NCI-H510A (cell line): ENCODE data around the gene EVX2.

Experiments
- DNase-seq: peaks from one replicate; lab custom pipeline; 2025; lab: John Stamatoyannopoulos, UW

EVX2 gene

GRCh38 chr2:176122052-176122682 is 38.4 kb upstream of the EVX2 start:
- peak; percentile 49 for DNase-seq

- DNase-seq: no peak
These were observed 37.7 kb upstream of the EVX2 start for GRCh38 chr2:176121190-176122051.

- no peak for DNase-seq
These were observed 36.8 kb upstream of the EVX2 start for GRCh38 chr2:176120364-176121189.

- DNase-seq: peak; percentile 39
These were observed 35.0 kb upstream of the EVX2 start for GRCh38 chr2:176118601-176119339.

GRCh38 chr2:176117823-176118371 is 34.1 kb upstream of the EVX2 start:
- DNase-seq: no peak

GRCh38 chr2:176117162-176117822 is 33.5 kb upstream of the EVX2 start:
- no peak for DNase-seq

DNA sequence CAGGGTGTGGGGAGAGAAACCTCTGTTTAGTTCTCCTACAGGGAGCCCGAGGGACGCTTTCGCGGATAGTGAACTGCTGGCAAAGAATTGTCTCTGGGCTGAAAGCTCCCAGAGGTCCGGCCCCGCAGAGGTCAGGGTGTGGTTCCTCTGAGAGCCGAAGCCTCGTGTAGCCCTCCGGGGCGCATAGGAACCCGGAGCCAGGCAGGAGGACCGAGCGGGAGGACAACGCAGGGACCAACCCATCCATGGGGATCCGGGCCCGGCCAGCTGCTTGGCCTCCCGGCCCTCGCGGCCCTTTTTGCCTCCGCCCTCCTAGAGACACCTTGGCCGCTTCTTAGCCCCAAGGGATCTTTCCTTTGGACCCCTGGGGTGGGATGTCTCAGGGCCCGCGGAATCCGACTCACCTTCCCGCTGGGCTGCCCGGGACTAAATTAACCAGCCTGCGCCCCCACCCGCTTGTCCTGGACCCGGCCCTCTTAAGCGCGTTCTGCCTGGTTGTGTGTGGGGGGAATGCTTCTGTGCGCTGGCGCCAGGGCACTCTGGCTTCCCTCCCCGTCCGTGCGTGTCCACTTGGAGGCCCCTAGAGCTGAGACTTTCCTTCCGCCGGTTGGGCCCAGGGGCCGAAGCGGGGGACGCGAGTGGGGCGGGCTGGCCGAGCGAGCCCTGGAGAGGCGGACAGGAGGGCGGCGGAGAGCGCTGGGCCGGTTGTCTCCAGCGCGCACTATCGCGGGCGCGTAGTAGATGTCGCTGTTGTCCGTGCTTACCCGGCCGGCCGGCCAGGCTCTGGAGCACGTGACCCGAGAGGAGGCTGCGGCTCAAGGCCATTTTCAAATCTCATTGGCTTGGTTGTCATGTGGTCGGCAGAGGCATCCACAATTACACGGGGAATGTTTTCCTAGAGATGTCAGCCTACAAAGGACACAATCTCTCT is 32.4 kb upstream of the EVX2 start, which contains the start of gene HOXD10:
HOXD10 (plus strand) TSS at position 896 of the 931 bp plus-strand sequence. CDS start 56 bp downstream, outside the sequence.
- no peak for DNase-seq

GRCh38 chr2:176114930-176115625 is 31.3 kb upstream of the EVX2 start:
- no peak for DNase-seq

- peak; percentile 62 for DNase-seq
These were observed 30.6 kb upstream of the EVX2 start for GRCh38 chr2:176114120-176114929.

DNA sequence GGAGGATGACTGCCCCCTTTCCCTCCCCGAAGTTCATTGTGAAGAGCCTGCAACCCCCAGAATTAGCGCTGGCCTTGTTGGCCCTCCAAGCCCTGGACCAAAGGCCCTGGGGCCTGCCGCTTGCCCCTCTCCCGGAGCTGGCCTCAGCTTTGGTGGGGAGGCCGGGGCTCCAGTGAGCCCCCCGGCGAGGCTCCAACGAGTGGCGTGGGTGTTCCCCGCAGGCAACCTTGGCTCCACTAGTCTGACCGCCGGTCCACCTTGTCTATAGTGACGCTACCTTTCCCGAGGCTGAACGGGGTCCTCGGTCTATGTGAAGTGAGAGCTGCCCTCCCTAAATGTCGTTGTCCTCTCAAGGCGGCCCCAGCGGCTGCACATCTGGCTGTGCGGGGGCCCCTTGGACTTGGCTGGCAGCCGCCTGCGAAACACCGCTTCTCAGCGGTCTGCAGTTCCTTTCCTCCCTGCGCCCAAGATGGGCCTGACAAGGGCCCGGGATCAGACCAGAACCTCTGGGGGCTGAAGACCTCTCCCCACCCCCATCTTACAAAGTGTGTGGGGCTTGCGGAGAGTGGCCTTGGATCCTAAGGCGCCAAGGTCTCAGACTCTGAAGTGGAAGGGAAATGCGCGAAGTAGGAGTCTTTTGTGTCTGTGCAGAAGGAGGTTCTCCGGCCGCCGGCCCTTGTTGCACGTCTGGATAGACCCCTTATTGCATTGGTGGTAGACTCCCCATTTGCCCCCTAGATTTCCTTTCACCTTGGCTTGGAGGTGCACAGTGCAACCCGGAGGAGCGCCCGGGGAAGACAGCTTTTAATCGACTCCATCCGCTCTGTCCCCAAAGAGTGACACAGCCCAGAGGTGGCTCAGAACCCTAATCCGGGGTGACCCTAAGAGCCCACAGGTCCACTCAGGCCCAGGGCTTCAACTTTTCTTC is 28.9 kb upstream of the EVX2 start:
- no peak for DNase-seq

GRCh38 chr2:176111846-176112374 is 28.1 kb upstream of the EVX2 start:
- no peak for DNase-seq

- peak; percentile 60 for DNase-seq
These were observed 27.5 kb upstream of the EVX2 start for GRCh38 chr2:176111309-176111663.

DNA sequence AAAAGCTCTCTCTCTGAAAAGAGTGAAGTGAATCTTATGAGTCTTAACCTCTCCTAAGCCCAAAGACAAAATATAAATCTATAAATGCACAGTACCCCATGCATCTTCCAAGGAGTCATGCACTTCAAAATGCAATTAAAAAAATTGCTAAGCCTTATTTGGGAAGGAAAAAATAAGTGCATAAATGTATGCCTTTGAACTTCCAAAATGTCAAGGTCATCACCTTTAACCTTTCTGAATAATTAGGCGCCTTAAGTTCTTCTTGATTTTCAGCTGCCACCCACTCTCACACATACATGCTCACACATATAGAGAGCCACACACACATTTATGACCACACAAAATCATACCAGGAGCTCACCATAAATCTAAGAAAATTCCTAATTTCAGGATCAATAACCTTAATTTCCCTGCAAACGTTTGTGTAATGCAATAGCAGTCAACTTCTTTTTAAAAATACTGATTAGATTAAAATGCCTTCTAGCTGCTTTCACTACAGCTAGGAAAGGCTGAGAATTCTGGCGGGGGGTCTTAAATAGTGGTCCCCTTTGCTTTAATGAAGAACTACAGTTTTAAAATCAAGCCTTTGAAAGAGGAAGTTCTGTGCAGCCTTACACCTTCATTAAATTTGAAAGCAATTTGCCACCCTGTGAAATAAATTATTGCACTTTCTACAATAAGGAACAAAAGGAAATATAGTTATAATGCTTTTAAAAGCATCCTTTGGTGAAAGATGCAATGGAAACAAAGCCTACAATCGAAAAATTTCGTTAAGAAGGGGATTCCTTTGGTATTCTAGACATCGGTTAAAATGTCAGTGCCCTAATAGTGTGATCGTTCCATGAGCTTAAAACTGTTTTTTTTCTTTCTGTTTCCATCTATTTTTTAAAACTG is 26.9 kb upstream of the EVX2 start:
- DNase-seq: no peak

- DNase-seq: no peak
These were observed 26.2 kb upstream of the EVX2 start for GRCh38 chr2:176109946-176110345.

DNA sequence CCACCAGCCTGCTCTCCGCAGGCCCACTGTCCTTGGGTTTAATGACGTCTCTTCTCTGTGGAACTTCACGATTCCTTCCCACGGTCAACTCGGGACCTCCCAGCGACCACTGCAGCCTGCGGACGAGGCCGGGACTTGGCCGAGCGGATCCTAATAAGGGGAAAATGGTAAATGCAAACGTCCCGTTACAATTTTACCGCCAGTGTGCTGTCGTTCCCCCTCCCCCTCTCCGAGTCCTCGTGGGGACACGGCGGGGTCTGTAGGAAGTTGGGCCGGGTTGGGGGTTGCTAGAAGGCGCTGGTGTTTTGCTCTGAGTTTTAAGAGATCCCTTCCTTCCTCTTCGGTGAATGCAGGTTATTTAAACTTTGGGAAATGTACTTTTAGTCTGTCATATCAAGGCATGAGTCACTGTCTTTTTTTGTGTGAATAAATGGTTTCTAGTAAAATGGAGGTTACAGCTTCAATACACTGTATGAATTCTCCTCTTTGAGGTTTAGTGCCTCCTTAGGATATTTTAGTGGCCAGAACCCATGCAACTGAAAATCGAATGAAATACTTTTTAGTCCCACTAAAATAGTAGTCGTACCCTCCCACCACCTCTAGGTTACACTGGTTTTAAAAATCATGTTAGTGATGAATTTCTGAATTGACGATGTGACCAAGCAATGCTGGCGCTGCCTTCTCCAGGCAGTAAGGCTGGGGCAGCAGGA is 25.6 kb upstream of the EVX2 start:
- no peak for DNase-seq
